Activated CD4-positive, alpha-beta T cell treated with anti-CD3 and anti-CD28 coated beads, Interleukin-2, amount 10 ng/mL, durations not matched to agents 24 days and 14 days (primary cell): Measurements from ENCODE around the gene TAS2R3. TPM values are rescaled to one million over a fixed set of nuclear protein-coding genes. Genes with fewer than 3 reads are reported as not detected.
"Not testable (repeated sequence)": the region's sequence is repeated elsewhere in the genome, so short reads cannot be mapped to it uniquely, and the experiment has no call there.

ENCODE experiments used
- DNase-seq: peaks from one replicate; pipeline ENCODE4 v3.0.0; 2022
- H3K27ac Mint-ChIP-seq: one replicate; pipeline ENCODE4 v1.8.0; 2022; ENCODE audit warnings: mild to moderate bottlenecking, mixed read lengths
- H3K27me3 Mint-ChIP-seq: one replicate; pipeline ENCODE4 v1.8.0; 2022; ENCODE audit warnings: mixed read lengths
- H3K36me3 Mint-ChIP-seq: one replicate; pipeline ENCODE4 v1.8.0; 2022; ENCODE audit warnings: low read depth, mild to moderate bottlenecking, mixed read lengths
- H3K4me1 Mint-ChIP-seq: one replicate; pipeline ENCODE4 v1.8.0; 2021; ENCODE audit warnings: mixed read lengths
- H3K4me3 Mint-ChIP-seq: one replicate; pipeline ENCODE4 v1.8.0; 2022; ENCODE audit warnings: mild to moderate bottlenecking, moderate library complexity, mixed read lengths
- H3K9me3 Mint-ChIP-seq: one replicate; pipeline ENCODE4 v1.8.0; 2021; ENCODE audit warnings: mixed read lengths
- intact Hi-C: fragments of 100-400 bp; cut with micrococcal nuclease; formaldehyde crosslinking; loops from one replicate; pipeline ENCODE4 v1.15.1; 2023
- total RNA-seq: library from RNA; stranded (reverse); gene quantifications from 2 replicates; pipeline ENCODE4 v1.2.3, GENCODE V29; 2022

The TAS2R3 gene
- total RNA-seq, 1 donor from 2014 or later, result 1.2 TPM

- Mint-ChIP-seq H3K27ac (no peak overlapping the region), H3K36me3 (peaks cover 71% of the 10 kb centered on the region), H3K9me3 (no peaks in the 10 kb centered on the region), H3K4me3 (no peak overlapping the region), H3K27me3 (peaks cover 5% of the 10 kb centered on the region), H3K4me1 (peaks cover 28% of the 10 kb centered on the region)
- DNase-seq, result no peak
- intact Hi-C loops, result no loop called here
Measured at GRCh38 chr7:141742229-141742628, 21.7 kb upstream of the TAS2R3 start.

- no peaks in the 10 kb centered on the region for H3K9me3 Mint-ChIP-seq
- H3K4me1 Mint-ChIP-seq, result peaks cover 18% of the 10 kb centered on the region
- peaks cover 73% of the 10 kb centered on the region for H3K36me3 Mint-ChIP-seq
- H3K27ac Mint-ChIP-seq, result no peak overlapping the region
- DNase-seq, result no peak
- no peak overlapping the region for H3K4me3 Mint-ChIP-seq
- no peaks in the 10 kb centered on the region for H3K27me3 Mint-ChIP-seq
- intact Hi-C loops, result no loop called here
Measured at GRCh38 chr7:141744131-141744530, 19.8 kb upstream of the TAS2R3 start.

GRCh38 chr7:141748396-141748795, 15.5 kb upstream of the TAS2R3 start:
- H3K4me3 Mint-ChIP-seq, result no peak overlapping the region
- peaks cover 77% of the 10 kb centered on the region for H3K36me3 Mint-ChIP-seq
- no peaks in the 10 kb centered on the region for H3K4me1 Mint-ChIP-seq
- peaks cover 17% of the 10 kb centered on the region for H3K9me3 Mint-ChIP-seq
- intact Hi-C loops, result no loop called here
- H3K27me3 Mint-ChIP-seq, result no peaks in the 10 kb centered on the region
- DNase-seq, result no peak
- no peak overlapping the region for H3K27ac Mint-ChIP-seq

GRCh38 chr7:141751904-141752303, 12.0 kb upstream of the TAS2R3 start:
- H3K4me1 Mint-ChIP-seq, H3K4me3 Mint-ChIP-seq, intact Hi-C loops, H3K27me3 Mint-ChIP-seq, H3K27ac Mint-ChIP-seq, DNase-seq: not testable (repeated sequence)
- Mint-ChIP-seq H3K36me3 (peaks cover 78% of the 10 kb centered on the region), H3K9me3 (peaks cover 17% of the 10 kb centered on the region)

GRCh38 chr7:141752634-141753033, 11.3 kb upstream of the TAS2R3 start:
- no peaks in the 10 kb centered on the region for H3K4me1 Mint-ChIP-seq
- no peak for DNase-seq
- peaks cover 17% of the 10 kb centered on the region for H3K9me3 Mint-ChIP-seq
- no peak overlapping the region for H3K27ac Mint-ChIP-seq
- H3K36me3 Mint-ChIP-seq, result peaks cover 83% of the 10 kb centered on the region
- intact Hi-C loops, result no loop called here
- no peak overlapping the region for H3K4me3 Mint-ChIP-seq
- H3K27me3 Mint-ChIP-seq, result no peaks in the 10 kb centered on the region

- Mint-ChIP-seq H3K36me3 (peaks cover 83% of the 10 kb centered on the region), H3K4me3 (no peak overlapping the region), H3K9me3 (peaks cover 15% of the 10 kb centered on the region), H3K27me3 (no peaks in the 10 kb centered on the region), H3K27ac (no peak overlapping the region), H3K4me1 (no peaks in the 10 kb centered on the region)
- DNase-seq, result peak; percentile 65
- intact Hi-C loops, result loop anchor here (1.0 kb wide), 1 partner anchor 31 kb away; no protein-coding TSS in a partner anchor
Measured at GRCh38 chr7:141754939-141755338, 9.0 kb upstream of the TAS2R3 start.

GRCh38 chr7:141770083-141770583, 6.2 kb downstream of the TAS2R3 start:
- H3K4me3 Mint-ChIP-seq, H3K27ac Mint-ChIP-seq, intact Hi-C loops, H3K4me1 Mint-ChIP-seq, H3K27me3 Mint-ChIP-seq, DNase-seq, H3K9me3 Mint-ChIP-seq: not testable (repeated sequence)
- H3K36me3 Mint-ChIP-seq, result peaks cover 12% of the 10 kb centered on the region

- Mint-ChIP-seq H3K27me3 (no peaks in the 10 kb centered on the region), H3K4me3 (no peak within 1 kb of the TSS), H3K9me3 (peaks cover 3% of the 10 kb centered on the region), H3K36me3 (peaks cover 30% of the 10 kb centered on the region), H3K27ac (no peak within 1 kb of the TSS), H3K4me1 (no peaks in the 10 kb centered on the region)
- intact Hi-C loops, result no loop called here
- no peak for DNase-seq
Measured at GRCh38 chr7:141776374-141776773, 12.5 kb downstream of the TAS2R3 start, which contains the start of gene TAS2R4. Gene TAS2R4, plus strand, starts transcription at chr7:141776674. Its CDS starts 1,815 bp downstream, at chr7:141778489.

- H3K4me1 Mint-ChIP-seq, result no peaks in the 10 kb centered on the region
Measured at GRCh38 chr7:141785706-141786552, 22.0 kb downstream of the TAS2R3 start.

GRCh38 chr7:141788296-141788695, 24.4 kb downstream of the TAS2R3 start:
- no peaks in the 10 kb centered on the region for H3K9me3 Mint-ChIP-seq
- H3K4me3 Mint-ChIP-seq, result no peak overlapping the region
- H3K27ac Mint-ChIP-seq, result no peak overlapping the region
- intact Hi-C loops, result no loop called here
- no peaks in the 10 kb centered on the region for H3K27me3 Mint-ChIP-seq
- H3K36me3 Mint-ChIP-seq, result no peaks in the 10 kb centered on the region
- DNase-seq, result peak; percentile 37
- no peaks in the 10 kb centered on the region for H3K4me1 Mint-ChIP-seq

More at GRCh38 chr7:141785706-141786552, 22.0 kb downstream of the TAS2R3 start:
- Mint-ChIP-seq H3K27ac (no peak overlapping the region), H3K36me3 (no peaks in the 10 kb centered on the region), H3K4me3 (no peak overlapping the region), H3K9me3 (no peaks in the 10 kb centered on the region), H3K27me3 (no peaks in the 10 kb centered on the region)
- peak; percentile 77 for DNase-seq
- intact Hi-C loops, result loop anchor here (1.0 kb wide), 2 partner anchors 31 to 132 kb away; no protein-coding TSS in a partner anchor

GRCh38 chr7:141789917-141790316, 26.0 kb downstream of the TAS2R3 start, which contains the start of gene TAS2R5:
Gene TAS2R5, plus strand, starts transcription at chr7:141790217. Its CDS starts 145 bp downstream, at chr7:141790362.
- no peak within 1 kb of the TSS for H3K27ac Mint-ChIP-seq
- H3K9me3 Mint-ChIP-seq, result no peaks in the 10 kb centered on the region
- intact Hi-C loops, result no loop called here
- H3K27me3 Mint-ChIP-seq, result no peaks in the 10 kb centered on the region
- no peaks in the 10 kb centered on the region for H3K4me1 Mint-ChIP-seq
- no peak within 1 kb of the TSS for H3K4me3 Mint-ChIP-seq
- no peaks in the 10 kb centered on the region for H3K36me3 Mint-ChIP-seq
- peak; percentile 29 for DNase-seq

GRCh38 chr7:141792526-141792925, 28.6 kb downstream of the TAS2R3 start:
- no peaks in the 10 kb centered on the region for H3K9me3 Mint-ChIP-seq

More at GRCh38 chr7:141792526-141792925, 28.6 kb downstream of the TAS2R3 start:
- no peak overlapping the region for H3K27ac Mint-ChIP-seq
- DNase-seq, result peak; percentile 34
- H3K4me3 Mint-ChIP-seq, result no peak overlapping the region
- H3K36me3 Mint-ChIP-seq, result no peaks in the 10 kb centered on the region
- intact Hi-C loops, result no loop called here
- H3K4me1 Mint-ChIP-seq, result no peaks in the 10 kb centered on the region
- no peaks in the 10 kb centered on the region for H3K27me3 Mint-ChIP-seq
